Tibial artery (tissue), 4 donors: ENCODE measurements around the gene DTX1.

ENCODE experiments used
- DNase-seq, 2 donors: peaks; one replicate each; pipeline ENCODE4 v3.0.0-alpha.2; 2019
- H3K27ac ChIP-seq, 2 donors: fragments of 200-600 bp; sonication (generic) in 1 of 2; 1 replicate in 1 of 2; 2 replicates in 1 of 2; pipeline ENCODE4 v1.5.1; 2018 to 2019; ENCODE audit warnings: mild to moderate bottlenecking in 1 of 2
- H3K27me3 ChIP-seq, 2 donors: fragments of 200-600 bp; sonication (generic) in 1 of 2; one replicate each; pipeline versions ENCODE4 v1.5.1 to v1.6.0; 2016 to 2019
- H3K36me3 ChIP-seq, 3 donors: fragments of 200-600 bp; sonication (generic) in 2 of 3; one replicate each; pipeline ENCODE4 v1.5.1; 2016 to 2019; ENCODE audit warnings: mild to moderate bottlenecking in 2 of 3
- H3K4me1 ChIP-seq, 4 donors: fragments of 200-600 bp; sonication (generic) in 2 of 4; 1 replicate in 3 of 4; 2 replicates in 1 of 4; pipeline ENCODE4 v1.5.1; 2016 to 2019
- H3K4me3 ChIP-seq, 2 donors: fragments of 200-600 bp; sonication (generic) in 1 of 2; 1 replicate in 1 of 2; 2 replicates in 1 of 2; pipeline ENCODE4 v1.5.1; 2018 to 2019; ENCODE audit warnings: mild to moderate bottlenecking in 2 of 2
- H3K9me3 ChIP-seq, 3 donors: fragments of 200-600 bp; sonication (generic) in 1 of 3; one replicate each; pipeline ENCODE4 v1.5.1; 2016 to 2019
- intact Hi-C: fragments of 100-400 bp; cut with DNase I; formaldehyde crosslinking; loops from one replicate; pipeline ENCODE4 v1.15.0; 2023; ENCODE audit warnings: low total_unique reads
- TF ChIP-seq, protein P1 (sequence below), 2 experiments: fragments of 200-600 bp in 1 of 2; fragments of 450-650 bp in 1 of 2; IDR thresholded peaks; one replicate each; pipeline ENCODE4 v1.5.1; 2017 to 2019; ENCODE audit warnings: antibody characterized with exemption in 2 of 2, mild to moderate bottlenecking in 1 of 2, moderate library complexity in 1 of 2

DTX1 gene

GRCh38 chr12:113109872-113110599 lies 53.5 kb downstream of the DTX1 start:
- TF ChIP-seq, protein P1, sequence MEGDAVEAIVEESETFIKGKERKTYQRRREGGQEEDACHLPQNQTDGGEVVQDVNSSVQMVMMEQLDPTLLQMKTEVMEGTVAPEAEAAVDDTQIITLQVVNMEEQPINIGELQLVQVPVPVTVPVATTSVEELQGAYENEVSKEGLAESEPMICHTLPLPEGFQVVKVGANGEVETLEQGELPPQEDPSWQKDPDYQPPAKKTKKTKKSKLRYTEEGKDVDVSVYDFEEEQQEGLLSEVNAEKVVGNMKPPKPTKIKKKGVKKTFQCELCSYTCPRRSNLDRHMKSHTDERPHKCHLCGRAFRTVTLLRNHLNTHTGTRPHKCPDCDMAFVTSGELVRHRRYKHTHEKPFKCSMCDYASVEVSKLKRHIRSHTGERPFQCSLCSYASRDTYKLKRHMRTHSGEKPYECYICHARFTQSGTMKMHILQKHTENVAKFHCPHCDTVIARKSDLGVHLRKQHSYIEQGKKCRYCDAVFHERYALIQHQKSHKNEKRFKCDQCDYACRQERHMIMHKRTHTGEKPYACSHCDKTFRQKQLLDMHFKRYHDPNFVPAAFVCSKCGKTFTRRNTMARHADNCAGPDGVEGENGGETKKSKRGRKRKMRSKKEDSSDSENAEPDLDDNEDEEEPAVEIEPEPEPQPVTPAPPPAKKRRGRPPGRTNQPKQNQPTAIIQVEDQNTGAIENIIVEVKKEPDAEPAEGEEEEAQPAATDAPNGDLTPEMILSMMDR (IDR thresholded peaks at IDR 0.05) = no peak
- no peaks in the 10 kb centered on the region for H3K36me3 ChIP-seq
- intact Hi-C loops = no loop called here
- H3K27ac ChIP-seq = no peak overlapping the region
- no peak overlapping the region for H3K4me3 ChIP-seq
- no peak for DNase-seq
- no peaks in the 10 kb centered on the region for H3K9me3 ChIP-seq
- no peaks in the 10 kb centered on the region for H3K4me1 ChIP-seq
- peaks cover 0 to 49% of the 10 kb centered on the region in 2 donors for H3K27me3 ChIP-seq

DNA sequence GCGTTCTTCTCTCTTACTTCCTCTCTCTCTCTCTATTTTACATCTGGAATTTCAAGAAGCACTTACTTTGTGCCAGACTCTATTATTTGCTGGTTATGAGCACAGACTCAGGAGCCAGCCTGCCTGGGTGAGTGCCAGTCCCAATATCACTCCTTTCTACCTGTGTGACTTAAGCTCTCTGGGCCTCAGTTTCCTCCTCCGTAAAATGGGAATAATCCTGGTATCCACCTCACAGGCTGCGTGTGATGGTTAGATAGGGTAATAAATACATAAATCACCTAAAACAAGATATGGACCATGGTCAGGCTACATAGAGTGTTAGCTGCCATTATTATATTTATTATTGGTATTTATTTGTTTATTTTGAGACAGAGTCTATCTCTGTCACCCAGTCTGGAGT lies 54.7 kb downstream of the DTX1 start:
- intact Hi-C loops = no loop called here
- Histone ChIP-seq H3K36me3 (no peaks in the 10 kb centered on the region), H3K27ac (no peak overlapping the region), H3K4me1 (no peaks in the 10 kb centered on the region), H3K9me3 (no peaks in the 10 kb centered on the region), H3K27me3 (peaks cover 0 to 52% of the 10 kb centered on the region in 2 donors), H3K4me3 (no peak overlapping the region)
- TF ChIP-seq, protein P1 (IDR thresholded peaks at IDR 0.05) = no peak
- no peak for DNase-seq

GRCh38 chr12:113112043-113112899 lies 55.7 kb downstream of the DTX1 start:
- intact Hi-C loops = no loop called here

DNA sequence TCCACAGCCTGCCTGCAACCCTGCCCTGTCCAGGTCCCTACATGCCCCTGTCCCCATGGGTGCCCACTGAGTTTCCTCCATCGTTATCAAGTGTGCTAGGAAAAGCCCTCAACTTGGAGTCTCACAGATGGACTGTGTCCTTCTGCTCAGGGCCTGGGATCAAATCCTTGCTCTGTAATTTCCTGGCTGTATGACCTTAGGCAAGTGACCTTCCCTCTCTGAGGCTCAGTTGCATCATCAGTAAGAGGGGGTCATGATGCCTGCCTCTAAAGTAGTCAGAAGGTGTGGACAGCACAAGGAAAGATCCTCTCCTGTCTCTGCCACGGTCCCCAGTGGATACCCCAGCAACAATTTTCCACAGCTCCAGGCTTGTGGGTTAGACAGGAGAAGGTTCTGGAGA lies 56.9 kb downstream of the DTX1 start:
- Histone ChIP-seq H3K9me3 (no peaks in the 10 kb centered on the region), H3K27ac (no peak overlapping the region), H3K4me1 (no peaks in the 10 kb centered on the region), H3K36me3 (no peaks in the 10 kb centered on the region), H3K4me3 (no peak overlapping the region), H3K27me3 (peaks cover 0 to 55% of the 10 kb centered on the region in 2 donors)
- no peak for DNase-seq
- TF ChIP-seq, protein P1 (IDR thresholded peaks at IDR 0.05) = no peak
- intact Hi-C loops = no loop called here

More at GRCh38 chr12:113112043-113112899, 55.7 kb downstream of the DTX1 start:
- Histone ChIP-seq H3K9me3 (no peaks in the 10 kb centered on the region), H3K27ac (no peak overlapping the region), H3K4me1 (no peaks in the 10 kb centered on the region), H3K4me3 (no peak overlapping the region), H3K36me3 (no peaks in the 10 kb centered on the region), H3K27me3 (peaks cover 0 to 57% of the 10 kb centered on the region in 2 donors)
- DNase-seq = no peak
- TF ChIP-seq, protein P1 (IDR thresholded peaks at IDR 0.05) = no peak

- DNase-seq = no peak
- H3K4me1 ChIP-seq = no peaks in the 10 kb centered on the region
- no peak overlapping the region for H3K4me3 ChIP-seq
- TF ChIP-seq, protein P1 (IDR thresholded peaks at IDR 0.05) = no peak
- peaks cover 0 to 61% of the 10 kb centered on the region in 2 donors for H3K27me3 ChIP-seq
- H3K9me3 ChIP-seq = no peaks in the 10 kb centered on the region
- intact Hi-C loops = no loop called here
- no peaks in the 10 kb centered on the region for H3K36me3 ChIP-seq
- H3K27ac ChIP-seq = no peak overlapping the region
Measured at GRCh38 chr12:113114447-113115178, 58.1 kb downstream of the DTX1 start.
